HG02610 (cell line): Measurements from ENCODE around the gene ZNF415.
"Not testable (repeated sequence)": the region's sequence is repeated elsewhere in the genome, so short reads cannot be mapped to it uniquely, and the experiment has no call there.

ENCODE experiments used
- ATAC-seq: cut with Tn5 transposase; IDR thresholded peaks from one replicate; pipeline ENCODE4 v1.9.1; 2021; ENCODE audit warnings: mild to moderate bottlenecking, moderate library complexity; ENCODE audit not compliant: unreplicated experiment

ZNF415 gene

DNA sequence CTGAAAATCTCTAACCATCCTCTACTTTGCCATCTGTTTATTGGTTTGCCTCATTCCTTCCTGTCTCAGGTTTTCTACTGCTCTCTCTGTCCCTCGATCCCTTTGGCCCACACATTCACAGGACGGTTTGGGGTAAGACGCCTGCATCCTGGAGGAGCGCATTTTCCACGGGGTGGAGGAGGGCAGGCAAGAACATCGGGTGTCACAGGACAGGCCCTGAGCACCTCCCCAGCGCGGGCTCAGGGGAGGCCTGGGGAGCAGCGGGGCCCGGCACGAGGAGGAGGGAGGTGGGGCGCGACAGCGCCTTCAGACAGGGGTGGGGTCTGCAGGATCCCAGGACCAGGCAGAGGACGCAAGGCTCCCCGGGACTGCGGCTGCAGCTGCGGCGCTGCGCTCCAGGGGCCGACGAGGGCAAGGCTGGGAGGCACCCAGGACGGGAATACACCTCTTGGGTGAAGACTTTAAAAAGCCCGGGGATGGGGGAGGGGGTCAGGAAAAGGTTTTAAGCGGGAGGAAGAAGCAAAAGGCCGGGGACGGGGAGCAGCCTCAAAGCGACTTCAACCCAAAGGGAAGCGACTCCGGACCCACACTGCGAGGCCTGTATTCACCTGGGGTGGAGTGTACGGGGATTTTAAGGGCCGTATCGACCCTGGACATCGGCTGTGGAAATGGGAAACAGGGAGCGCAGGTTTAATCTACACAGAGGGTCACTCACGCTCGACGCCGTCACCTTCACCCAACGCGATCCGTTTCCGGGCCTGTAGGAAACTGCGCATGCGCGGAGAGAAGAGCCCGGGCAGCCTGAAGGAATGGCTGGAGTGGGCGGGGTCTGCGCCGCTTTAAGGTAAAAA is at the start of gene ZNF415:
TSS of gene ZNF415 (minus strand) at position 770 of the 851 bp plus-strand sequence. CDS start 10,234 bp downstream, outside the sequence.
- no peak for ATAC-seq

DNA sequence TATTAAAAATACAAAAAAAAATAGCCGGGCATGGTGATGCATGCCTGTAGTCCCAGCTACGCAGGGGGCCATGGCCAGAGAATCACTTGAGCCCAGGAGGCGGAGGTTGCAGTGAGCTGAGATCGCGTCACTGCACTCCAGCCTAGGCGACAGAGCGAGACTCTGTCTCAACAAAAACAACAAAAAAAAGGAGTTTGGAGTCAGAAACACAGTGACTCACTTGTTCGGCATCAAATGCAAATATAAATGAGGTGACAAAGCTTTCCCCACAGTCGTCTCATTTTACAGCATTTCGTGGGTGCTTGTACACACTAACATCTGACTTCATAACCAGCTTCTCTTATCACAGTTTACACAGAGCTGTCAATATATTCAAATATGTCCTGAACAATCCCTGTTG is 49.5 kb upstream of the ZNF415 start:
- ATAC-seq, result no peak

DNA sequence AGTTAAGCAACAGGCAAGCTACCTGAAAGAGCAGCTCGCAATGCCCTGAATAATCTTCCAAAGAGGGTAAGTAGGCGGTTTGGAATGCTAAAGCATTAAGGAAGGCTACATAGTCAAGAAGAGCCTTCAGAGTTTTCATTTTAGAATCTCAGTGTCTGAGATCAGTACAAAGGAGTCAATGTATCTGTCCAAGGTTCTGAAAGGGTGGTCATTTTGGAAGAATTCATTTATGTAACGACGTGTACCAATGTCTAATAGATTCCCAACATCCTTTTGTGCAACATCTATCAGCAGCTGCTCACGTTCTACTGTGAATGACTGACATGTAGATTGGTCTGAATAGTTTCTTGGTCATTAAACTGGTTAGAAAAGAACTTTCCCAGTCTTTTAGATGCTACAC is 45.3 kb upstream of the ZNF415 start:
- no peak for ATAC-seq

DNA sequence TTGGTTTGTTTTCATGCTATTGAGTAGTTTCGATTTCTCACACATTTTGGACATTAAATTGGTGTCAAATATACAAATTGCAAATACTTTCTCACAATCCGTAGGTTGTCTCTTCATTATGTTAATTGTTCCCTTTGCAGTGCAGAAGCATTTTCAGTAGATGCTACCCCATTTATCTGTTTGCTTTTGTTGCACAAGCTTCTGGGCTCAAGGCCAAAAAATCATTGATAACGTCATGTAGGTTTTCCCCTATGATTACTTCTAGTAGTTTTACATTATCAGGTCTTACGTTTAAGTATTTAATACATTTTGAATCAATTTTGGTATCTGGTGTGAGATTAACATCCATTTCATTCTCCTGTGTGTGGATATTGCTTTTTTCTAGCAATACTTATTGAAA is 40.2 kb upstream of the ZNF415 start:
- no peak for ATAC-seq

DNA sequence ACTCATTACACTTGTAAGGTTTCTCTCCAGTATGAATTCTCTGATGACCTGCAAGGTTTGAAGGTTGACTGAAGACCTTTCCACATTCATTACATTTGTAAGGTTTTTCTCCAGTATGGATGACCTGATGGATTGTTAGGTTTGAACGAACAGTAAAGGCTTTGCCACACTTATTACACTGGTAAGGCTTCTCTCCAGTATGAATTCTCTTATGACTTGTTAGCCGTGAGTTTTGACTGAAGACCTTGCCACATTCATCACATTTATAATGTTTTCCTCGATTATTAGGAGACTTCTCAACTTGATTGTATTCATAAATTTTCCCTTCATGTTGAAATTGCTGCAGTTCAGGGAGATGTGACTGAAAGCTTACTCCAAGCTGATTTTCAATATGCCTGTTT is 33.0 kb upstream of the ZNF415 start:
- ATAC-seq, result no peak

DNA sequence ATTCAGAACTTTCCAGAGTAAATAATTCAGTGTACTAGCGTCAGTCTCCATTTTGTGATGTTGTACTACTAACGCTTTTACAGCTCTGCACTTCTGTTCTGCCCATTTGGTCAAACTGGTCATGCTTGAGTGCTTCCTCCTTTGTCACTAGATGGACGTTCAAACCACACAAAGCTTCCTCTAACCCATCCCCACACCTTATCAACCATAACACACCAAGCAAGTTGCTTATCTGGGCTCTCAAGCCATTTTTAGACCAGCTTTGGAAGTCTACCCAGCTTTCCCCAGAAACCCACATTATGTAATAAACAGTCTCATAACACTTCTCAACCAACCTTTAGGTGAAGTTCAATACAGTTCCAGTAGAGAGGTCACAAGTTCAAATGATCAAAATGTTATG is 28.4 kb upstream of the ZNF415 start:
- no peak for ATAC-seq

DNA sequence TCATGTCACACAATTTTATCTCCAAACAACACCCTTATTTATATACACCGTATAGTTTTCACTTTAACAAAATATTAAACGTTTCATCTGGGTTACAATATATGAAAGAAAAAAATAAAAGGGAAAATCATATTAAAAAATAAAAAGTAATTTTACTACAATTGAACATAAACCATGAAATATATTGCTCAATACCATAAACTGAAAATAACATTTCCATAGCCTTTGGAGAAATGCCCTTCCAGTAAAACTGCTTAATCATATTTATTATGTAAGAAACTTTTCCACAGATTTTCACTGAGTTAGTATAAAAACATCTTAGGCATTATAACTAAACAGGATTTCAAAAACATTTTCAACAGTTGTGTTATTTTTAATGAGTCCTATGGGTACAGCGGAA is 27.6 kb upstream of the ZNF415 start:
- no peak for ATAC-seq

DNA sequence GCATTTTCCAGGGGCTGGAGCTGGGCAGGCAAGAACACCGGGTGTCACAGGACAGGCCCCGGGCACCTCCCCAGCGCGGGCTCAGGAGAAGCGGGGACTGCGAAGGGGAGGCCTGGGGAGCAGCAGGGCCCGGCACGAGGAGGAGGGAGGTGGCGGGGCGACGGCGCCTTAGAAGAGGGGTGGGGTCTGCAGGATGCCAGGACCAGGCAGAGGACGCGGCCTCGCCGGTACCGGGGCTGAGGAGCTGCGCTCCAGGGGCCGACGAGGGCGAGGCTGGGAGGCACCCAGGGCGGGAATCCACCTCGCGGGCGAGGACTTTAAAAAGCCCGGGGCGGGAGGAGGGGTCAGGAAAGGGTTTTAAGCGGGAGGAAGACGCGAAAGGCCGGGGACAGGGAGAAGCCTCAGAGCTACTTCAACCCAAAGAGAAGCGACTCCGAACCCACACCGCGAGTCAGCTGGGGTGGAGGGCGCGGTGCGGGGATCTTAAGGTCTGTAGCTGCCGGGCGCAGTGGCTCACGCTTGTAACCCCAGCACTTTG is 25.5 kb upstream of the ZNF415 start:
- ATAC-seq, result no peak

DNA sequence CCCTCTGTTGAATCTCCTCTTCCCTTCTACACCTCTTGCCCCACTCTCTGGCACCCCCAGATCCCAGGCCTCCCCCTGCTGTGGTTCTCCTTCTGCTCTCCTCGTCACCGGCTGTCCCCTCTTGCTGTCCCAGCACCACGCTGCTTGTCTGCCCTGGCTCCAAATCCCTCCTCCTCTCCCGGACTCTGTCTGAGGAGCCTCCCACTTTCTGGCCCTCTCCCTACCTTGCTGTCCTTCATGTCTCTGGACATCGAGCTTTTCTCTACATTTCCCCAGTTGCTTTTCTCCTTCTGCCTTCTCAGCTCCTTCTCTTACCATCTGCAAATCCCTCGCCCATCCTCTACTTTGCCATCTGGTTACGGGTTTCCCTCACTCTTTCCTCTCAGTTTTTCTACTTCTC is 24.9 kb upstream of the ZNF415 start:
- ATAC-seq, result no peak

DNA sequence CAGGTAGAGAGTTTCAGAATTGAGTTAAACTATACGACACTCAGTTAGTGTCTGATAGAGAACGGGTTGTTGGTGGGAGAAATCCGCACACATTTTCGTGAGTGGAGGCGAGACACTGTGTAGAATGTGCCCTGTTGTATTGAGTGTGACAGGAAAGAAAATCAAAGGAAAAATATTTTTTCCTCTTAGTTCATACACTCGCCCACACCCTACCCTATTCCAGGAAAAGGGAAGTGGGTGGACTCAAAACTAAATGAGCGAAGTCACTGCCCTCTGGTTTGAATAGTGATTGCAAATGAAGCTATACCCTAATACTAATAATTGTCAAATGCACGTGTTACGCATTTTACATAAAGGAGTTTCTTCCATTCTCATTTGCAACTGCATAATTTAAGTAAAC is 24.1 kb upstream of the ZNF415 start:
- ATAC-seq, result no peak

DNA sequence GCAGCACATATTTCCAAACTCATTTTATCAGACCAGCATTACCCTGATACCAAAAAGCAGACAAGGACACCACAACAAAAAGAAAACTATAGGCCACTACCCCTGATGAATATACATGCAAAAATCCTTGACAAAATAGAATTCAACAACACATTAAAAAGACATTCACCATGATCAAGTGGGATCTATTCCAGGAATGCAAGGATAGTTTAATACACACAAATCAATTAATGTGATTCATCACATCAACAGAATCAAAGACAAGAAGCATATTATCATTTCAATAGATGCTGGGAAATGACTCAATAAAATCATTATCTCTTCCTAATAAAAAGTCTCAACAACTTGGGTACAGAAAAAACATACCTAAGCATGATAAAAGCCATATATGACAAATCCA is 14.9 kb upstream of the ZNF415 start:
- no peak for ATAC-seq

DNA sequence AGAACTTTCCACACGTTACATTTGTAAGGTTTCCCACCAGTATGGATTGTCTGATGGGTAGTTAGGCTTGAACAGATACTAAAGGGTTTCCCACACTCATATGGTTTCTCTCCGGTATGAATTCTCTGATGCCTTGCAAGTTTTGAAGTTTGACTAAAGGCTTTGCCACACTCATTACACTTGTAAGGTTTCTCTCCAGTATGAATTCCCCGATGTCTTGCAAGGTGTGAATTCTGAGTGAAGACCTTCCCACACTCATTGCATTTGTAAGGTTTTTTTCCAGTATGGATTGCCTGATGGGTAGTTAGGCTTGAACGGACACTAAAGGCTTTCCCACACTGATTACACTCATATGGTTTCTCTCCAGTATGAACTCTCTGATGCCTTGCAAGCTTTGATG is 7.6 kb upstream of the ZNF415 start:
- ATAC-seq, result no peak

DNA sequence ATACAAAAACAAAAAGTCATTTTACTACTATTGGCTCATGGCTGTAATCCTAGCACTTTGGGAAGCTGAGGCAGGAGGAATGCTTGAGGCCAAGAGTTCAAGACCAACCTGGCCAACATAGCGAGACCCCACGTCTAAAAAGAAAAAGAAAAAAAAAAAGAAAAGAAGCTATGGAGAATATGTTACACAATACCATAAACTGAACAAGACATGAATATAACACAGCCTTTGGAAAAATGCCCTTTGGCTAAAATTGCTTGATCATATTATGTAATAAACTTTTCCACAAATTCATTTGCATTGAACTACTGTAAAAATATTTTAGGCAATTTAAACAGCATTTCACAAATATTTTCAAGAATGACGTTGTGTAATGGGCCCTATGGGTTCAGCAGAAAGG is 3.7 kb upstream of the ZNF415 start:
- no peak for ATAC-seq

DNA sequence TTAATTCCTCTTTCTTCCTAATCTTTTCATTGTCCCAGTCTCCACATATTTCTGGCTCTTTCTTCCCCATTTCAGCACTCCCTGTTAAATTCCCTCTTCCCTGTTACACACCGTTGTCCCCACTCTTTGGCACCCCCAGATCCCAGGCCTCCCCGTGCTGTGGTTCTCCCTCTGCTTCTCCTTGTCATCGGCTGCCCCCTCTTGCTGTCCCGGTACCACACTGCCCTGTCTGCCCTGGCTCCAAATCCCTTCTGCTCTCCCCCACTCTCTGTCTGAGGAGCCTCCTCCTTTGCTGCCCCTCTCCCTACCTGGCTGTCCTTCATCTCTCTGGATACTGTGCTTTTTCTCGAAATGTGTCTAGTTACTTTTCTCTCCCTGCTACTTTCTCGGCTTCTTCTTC is 983 bp downstream of the ZNF415 start:
- ATAC-seq, result no peak

DNA sequence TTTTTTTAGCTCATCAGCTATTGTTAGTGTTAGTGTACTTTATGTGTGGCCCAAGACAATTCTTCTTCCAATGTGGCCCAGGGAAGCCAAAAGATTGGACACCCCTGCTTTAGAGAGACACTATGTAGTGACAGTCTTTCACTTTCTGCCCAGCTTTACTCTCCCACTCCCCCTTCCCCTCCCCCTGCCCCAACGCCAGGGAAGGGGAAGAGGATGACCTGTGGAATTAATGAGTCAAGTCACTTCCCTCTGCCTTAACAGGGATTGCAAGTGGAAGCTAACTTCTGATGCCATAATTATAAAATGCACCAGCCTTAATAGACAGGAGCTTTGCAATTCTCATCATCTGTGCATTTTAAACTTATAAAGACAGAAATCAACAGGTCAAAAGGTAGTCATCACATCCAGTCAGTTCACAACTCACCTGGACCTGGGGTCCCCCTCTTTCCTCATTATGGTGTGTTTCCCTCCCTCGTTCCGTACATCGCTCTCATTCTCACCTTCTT is 1.6 kb downstream of the ZNF415 start:
- no peak for ATAC-seq

DNA sequence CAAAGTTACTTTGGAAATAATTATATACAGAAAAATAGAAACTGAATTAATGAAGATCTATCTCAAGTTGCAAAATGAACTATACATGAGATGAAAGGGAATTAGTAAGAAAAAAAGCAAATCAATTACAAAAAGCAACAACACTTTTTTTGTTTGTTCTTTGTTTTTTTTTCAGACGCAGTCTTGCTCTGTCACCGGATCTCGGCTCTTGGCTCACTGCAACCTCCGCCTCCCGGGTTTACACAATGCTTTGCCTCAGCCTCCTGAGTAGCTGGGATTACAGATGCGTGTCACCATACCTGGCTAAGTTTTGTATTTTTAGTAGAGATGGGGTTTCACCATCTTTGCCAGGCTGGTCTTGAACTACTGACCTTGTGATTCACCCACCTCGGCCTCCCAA is 2.2 kb downstream of the ZNF415 start:
- ATAC-seq, result no peak

DNA sequence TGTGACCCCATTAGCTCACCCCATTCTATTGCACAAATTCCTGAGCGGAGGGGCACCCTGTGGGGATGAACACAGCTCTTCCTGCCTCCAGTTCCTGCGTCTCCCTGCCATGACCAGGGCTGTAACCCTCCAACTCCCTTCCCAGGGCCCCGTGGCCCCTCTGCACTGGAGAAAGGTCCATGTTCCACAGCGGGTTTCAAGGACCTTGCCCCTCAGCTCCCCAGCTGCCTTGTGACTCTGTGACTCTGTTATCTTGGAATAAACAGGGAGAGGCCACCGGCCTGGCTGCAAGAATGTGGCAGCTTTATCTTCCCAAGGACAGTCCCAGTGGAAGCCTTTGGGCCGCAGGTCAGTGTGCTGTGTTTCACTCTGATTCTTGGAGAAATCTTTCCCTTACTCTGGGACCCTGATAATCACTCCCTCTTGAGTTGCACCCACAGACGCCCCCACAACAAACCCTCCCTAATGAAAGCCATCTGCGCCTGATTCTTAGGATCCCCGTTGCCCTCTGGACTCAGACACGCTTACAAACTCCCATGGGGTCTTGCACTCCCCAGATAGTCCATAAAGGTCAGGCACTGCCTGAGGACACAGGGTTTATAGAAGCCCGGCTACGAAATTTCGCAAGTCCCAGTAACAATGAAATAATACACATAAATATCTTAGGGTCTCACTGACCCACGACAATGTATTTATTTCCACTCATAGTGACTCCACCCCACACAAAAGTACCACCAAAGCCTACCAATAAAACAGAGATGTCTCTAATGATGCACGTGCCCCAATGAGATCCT is 5.8 kb downstream of the ZNF415 start:
- not testable (repeated sequence) for ATAC-seq

DNA sequence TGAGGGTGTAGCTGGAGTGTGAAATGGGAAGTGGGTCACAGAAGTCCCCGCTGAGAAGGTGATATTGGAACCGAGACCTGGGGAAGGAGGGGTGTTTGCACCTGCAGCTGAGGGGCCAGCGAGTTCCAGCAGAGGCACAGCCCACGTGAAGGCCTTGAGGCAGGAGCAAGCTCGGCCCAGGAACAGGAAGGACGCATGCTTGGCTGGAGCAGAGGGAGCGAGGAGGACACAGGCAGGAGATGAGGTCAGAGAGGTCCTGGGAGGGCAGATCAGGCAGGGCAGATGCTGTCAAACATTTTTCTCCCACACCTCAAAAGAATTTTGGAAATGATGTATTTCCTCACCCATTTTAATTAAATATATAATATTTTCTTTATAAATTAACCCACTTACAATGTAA is 9.3 kb downstream of the ZNF415 start:
- ATAC-seq, result no peak

DNA sequence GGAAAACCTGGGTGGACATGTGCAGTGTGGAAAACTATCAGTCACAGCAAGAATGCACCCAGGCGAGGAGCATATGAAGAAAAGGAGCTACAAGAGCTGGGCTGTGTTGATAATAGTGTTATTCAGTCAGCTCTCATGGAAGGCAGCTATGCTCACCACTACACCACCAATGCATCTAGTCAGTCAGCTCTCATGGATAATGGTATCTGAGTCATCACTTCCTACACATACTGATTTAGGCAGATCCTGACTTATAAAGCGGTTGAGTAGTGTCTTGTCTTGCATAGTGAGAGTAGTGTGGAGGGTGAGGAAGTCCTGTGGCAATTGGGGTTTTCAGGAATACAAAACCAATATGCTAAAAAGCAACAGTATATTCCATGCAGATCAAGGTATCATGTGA is 20.4 kb downstream of the ZNF415 start:
- no peak for ATAC-seq

DNA sequence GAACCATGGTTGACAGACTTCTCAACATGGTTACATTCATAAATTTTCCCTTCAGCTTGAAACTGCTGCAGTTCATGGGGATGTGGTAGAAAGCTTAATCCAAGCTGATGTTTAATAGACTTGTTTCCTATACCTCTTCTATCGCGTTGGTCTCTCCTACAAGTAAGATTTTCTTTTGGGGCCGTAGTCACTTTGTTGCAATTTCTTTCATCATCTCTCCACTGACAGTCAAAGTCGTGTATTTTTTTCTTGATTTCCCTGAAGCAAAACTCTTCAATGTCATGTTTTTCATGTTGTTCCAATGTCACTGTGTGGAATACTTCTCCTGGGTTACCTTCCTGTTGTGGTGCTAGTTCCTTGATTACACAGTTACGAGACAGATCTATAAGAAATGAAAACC is 23.2 kb downstream of the ZNF415 start:
- no peak for ATAC-seq

DNA sequence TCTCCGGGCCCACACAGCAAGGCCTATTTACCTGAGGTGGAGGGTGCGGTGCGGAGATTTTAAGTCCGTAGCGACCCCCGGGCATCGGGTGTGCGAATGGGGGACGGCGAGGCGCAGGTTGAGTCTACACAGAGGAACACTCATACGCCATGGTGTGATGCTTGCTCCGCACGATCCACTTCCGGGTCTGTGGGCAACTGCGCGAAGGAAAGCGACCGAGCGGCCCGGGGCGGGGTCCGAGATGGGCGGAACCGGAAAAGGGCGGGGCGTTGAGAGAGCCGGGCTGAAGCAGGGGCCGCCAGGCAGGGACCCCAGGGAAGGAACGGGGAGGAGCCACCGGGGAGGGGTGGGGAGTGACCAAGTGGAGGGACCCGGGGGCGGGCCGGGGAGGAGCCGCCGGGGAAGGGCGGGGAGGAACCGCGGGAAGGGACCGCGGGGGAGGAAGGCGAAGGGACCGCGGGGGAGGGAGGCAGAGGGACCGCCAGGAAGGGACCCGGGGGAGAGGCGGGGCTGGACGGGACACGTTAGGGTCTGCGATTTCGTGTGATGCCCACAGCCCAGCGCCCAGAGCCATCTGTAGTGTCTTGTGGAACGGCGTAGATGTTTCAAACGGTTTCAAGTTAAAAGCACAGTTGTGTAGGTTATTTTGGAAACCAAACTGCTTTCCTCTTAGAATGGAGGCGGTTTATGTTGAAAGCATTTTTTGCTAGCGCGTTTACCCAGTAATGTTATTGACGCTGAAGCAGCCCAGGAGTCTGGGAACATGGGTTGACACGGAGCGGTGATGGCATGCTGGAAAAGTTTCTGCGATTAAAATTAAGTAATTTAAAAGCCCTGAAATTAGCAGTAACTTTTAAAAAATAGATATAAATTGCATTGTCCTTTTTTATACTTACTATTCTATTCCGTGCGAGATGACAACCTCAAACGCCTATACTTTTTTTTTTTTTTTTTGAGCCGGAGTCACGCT is 29.2 kb downstream of the ZNF415 start, which contains the start of gene ZNF160:
TSS of gene ZNF160 (minus strand) at position 189 of the 970 bp plus-strand sequence. CDS start 17,146 bp downstream, outside the sequence.
- peak; percentile 95 for ATAC-seq
